ENCODE measurements around the gene MAGI3.
"Not testable (repeated sequence)": the region's sequence is repeated elsewhere in the genome, so short reads cannot be mapped to it uniquely, and the experiment has no call there.

The MAGI3 gene

DNA sequence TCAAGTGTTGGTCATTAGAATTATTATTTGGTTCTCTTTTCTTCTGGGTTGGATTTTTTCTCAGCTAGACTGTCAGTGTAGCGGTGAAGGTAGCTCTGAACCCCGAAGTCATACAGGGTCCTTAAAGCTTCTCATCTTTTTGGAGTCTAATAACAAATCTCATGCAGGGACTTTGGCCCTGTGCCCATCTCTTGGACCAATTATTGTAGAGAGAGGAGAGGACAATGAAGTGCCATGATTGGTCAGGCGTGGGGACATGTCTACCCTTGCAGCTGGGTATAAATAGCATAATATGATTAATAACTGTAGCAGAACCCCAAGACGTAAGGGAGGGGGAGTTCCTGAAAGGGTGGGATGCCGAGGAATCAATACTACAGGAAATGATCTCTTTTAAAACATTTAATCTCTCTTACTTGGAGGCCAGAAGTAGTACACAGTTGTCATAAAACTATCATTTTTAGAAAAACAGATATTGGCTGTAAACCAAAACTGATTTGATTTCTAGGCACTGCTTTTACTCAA, 8.8 kb downstream of the MAGI3 start:
- DNase-seq (ENCODE audit: low read depth), result no peak

DNA sequence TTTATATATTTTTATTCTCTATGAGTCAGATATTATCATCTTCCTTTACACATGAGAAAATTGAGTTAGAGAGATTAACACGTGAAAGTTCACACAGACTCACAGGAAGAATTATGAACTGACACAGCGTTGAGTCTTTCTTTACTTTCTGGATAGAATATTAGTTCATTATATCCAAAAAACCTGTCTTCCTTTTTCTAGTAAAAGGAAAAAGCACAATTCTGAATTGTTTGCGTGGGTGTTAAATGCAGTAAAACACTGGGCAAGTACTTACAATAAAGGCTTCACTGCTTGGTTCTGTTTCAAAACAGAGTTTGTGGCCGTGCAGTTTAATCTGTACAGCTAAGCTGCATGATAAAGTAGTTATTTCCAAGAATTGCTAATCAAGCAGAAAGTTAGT, 10.8 kb downstream of the MAGI3 start:
- no peak for DNase-seq (ENCODE audit: low read depth)

DNA sequence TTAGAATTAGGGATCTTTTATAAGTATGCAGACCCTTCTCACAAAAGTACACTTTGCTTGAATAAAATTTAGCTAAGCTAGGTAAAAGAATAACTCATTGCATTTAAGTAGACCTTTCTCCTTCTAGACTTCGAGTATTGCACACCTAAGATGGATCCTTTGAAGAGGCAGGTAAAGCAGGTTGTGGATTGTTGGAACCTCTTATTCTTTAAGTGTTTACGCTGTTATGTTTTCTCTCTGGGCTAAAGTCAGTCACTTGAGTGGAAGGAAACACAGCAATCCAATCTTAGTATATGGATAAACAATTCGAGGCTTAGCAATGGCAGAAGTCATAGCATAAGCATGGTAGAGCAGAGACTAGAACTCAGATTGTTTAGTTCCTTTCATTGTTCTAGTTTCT, 11.4 kb downstream of the MAGI3 start:
- no peak for DNase-seq (ENCODE audit: low read depth)

DNA sequence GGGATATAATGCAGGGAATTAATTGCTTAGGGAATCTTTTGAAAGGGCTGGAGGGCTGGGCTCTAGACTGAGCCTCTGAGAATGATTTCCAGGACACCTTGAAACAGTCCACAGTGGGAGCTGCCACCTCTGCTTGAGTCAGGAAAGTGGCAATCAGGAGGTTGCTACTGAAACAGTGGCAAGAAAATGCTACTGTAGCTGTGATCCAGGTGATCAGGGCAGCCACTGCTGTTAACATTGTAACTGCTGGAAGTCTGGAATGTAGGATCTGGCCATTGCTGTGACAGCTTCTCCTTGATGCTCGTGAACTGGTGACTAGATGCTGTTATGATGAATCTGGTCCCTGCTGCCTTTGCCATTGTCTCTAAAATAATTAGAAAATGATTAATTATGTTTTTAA, 12.8 kb downstream of the MAGI3 start:
- DNase-seq (ENCODE audit: low read depth), result no peak

DNA sequence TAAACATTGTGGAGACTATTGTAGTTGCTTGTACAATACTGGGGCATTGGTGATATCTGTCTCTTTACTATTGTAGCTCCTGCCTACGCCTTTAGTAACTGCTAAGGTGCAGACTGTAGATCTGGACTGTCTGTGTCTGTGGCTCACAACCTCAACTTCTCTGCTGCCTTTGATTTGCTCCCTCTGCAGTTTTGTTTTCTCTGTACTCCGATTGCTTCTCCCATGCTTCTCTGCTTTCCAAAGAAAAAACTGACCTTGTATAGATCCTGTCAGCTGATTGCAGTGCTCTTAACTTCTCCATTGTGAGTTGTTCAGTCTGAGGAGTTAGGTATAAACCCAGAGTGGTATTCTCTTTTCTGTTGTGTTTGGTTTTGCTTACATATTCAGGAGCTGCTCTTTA, 15.3 kb downstream of the MAGI3 start:
- DNase-seq (ENCODE audit: low read depth), result no peak

DNA sequence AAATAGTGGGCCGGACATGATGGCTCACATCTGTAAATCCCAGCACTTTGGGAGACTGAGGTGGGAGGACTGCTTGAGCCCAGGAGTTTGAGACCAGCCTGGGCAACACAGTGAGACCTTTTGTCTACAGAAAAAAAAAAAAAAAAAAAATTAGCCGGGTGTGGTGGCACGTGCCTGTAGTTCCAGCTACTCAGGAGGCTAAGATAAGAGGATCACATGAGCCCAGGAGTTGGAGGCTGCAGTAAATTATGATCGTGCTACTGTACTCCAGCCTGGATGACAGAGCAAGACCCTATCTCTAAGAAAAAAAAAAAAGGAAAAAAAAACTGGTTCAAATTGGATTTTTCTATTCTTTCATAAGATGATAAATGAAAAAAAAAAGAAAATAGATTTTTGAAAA, 15.8 kb downstream of the MAGI3 start:
- not testable (repeated sequence) for DNase-seq (ENCODE audit: low read depth)

DNA sequence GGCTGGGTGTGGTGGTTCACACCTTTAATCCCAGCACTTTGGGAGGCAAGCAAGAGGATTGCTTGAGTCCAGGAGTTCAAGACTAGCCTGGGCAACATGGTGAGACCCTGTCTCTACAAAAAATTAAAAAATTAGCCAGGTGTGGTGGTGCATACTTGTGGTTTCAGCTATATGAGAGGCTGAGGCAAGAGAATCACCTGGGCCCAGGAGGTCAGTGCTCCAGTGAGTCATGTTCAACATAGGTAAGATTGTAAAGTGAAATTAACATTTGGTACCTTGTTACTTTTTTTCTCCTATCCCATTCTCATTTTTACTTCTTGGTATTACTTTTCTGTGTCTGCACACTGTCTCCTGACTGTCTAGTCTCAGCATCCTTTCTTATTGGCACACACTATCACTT, 19.0 kb downstream of the MAGI3 start:
- DNase-seq (ENCODE audit: low read depth), result no peak

DNA sequence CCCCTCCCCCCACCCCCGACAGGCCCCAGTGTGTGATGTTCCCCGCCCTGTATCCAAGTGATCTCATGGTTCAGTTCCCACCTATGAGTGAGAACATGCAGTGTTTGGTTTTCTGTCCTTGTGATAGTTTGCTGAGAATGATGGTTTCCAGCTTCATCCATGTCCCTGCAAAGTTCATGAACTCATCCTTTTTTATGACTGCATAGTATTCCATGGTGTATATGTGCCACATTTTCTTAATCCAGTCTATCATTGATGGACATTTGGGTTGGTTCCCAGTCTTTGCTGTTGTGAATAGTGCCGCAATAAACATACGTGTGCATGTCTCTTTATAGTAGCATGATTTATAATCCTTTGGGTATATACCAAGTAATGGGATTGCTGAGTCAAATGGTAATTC, 21.7 kb downstream of the MAGI3 start:
- not testable (repeated sequence) for DNase-seq (ENCODE audit: low read depth)

DNA sequence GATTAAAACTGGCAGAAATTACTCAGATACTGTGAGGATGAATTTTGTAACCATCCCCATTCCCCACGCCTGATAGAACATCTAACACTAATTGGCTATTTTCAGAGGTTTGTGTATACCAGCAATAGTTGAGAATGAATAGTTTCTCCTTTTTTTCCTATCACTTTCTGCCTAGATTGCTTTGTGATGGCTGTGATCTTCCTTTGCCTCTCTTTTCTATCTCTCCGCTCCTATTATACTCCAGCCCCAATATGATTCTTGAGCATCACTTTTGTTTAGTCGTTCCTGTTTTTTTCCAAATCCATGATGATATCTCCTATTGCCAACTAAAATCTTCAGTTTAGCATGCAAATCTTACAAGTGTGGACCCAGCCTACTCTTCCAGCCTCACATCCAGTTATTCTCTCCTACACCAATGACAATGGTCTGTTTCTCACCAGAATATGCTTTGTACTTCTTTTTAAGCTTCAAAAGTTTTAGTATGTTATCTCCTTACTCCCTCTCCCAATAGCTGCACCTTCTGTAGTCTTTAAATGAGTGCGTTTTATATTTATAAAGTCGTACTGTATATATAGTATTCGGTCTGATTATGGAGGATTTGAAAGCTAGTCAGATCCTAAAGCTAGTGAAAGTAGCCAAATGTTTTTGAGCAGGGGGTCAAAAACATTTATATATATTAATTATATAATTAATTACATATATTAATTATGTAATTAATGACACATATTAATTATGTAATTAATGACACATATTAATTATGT, 25.2 kb downstream of the MAGI3 start:
- no peak for DNase-seq (ENCODE audit: low read depth)

DNA sequence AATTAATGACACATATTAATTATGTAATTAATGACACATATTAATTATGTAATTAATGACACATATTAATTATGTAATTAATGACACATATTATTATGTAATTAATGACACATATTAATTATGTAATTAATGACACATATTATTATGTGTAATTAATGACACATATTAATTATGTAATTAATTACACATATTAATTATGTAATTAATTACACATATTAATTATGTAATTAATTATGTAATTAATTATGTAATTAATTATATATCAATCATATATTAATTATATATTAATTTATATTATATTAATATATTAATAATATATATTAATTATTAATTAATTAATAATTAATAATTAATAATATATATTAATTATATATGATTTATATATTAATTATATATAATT, 25.8 kb downstream of the MAGI3 start:
- not testable (repeated sequence) for DNase-seq (ENCODE audit: low read depth)

DNA sequence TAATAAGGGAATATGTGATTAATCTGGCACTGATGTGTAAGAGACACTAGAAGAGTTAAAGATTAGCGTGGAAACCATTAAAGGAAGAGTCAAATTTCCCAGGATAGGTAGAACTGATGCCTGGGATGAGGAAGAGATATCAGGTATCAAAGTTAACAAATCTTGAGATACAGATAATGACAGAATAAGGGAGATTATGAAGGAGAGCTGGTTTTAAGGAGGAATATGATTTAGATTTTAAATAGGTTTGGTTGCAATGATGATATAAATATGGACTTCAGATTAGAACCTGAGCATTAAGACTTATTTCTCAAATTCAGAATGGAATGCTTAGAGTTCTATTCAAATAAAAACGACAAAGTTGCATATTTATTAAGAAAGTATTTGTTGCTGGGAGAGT, 26.2 kb downstream of the MAGI3 start:
- no peak for DNase-seq (ENCODE audit: low read depth)

DNA sequence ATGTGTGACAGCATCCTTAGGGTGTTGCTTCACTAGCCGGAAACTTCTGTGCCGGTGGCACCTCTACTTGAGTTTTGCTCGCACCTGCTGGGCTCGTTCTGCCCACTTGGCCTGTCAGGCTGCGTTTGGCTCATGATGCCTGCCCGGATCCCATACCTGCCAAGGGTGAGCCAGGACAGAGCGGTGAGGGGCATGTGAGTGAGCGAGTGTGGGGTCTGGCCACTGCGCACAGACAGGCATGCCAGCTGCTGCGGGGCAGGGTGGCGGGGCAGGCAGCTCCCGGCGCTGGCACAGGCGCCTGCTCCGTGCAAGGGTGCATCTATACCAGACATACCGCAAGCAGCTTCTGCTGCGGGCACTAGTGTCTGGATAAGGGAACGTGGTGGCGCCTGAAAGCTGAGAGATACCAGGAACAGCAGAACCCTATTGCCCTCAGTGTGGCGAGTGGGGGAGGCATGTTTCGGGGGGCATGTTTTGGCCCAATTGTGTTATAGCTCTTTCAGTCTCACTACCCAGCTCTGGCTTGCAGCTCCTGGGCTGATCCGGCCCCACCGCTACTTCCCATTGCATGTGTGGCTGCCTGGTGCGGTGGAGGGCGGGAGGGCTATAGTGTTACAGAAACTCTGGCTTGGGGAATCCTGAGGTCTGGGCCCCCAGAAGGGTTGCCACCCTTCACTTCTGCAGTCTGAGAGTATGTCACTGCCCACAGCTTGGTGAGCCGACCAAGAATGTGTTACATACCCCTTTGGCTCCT, 32.2 kb downstream of the MAGI3 start:
- DNase-seq (ENCODE audit: low read depth), result no peak

DNA sequence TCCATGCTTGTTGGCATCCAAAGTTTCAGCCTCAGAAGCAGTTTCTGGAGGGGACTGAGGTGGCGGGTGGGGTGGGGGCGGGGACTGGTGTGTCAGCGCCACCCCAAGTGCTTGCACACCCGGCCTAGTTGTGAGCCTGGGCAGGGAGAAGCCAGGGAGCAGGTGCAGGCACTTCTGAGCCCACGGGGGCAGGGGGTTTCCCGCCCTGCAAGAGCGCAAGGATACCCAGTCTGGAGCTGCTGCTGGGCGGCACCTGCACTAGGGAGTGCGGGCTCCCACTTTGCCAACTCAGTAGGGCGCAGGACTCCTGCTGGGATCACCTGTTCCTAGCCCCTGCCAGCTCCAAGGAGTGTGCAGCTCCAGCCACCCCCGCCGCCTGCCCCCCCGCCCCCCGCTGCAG, 33.5 kb downstream of the MAGI3 start:
- no peak for DNase-seq (ENCODE audit: low read depth)

DNA sequence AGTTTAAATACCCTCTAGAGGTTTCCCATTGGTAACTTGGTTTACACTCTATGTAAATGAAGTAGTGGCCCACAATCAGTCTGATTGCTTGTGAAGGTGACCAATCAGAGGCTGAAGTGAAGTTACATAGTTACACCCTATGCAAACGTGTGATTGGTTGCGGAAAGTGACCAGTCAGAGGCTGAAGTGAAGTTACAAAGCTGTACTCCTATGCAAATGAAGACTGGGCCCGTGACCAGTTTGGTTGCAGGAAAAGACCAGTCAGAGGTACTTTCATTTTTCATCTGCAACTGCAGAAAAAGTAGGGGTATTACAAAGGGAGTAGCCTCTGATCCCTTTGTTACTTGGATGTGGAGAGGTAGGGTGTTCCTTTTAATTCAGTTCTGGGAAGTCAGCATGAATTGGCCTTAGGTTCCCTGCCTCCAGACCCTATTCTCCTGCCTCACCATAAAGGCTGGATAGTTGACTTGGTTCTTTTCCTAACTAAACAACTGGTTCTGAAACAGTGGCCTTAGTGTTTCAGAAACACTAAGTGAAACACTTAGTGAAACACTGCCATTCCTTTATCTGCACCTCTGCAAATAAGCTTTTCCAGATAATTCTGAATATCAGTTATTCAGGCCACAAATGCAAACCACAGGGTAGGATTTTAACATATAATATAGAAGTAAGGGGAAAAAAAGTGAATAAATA, 39.3 kb downstream of the MAGI3 start:
- DNase-seq (ENCODE audit: low read depth), result no peak

DNA sequence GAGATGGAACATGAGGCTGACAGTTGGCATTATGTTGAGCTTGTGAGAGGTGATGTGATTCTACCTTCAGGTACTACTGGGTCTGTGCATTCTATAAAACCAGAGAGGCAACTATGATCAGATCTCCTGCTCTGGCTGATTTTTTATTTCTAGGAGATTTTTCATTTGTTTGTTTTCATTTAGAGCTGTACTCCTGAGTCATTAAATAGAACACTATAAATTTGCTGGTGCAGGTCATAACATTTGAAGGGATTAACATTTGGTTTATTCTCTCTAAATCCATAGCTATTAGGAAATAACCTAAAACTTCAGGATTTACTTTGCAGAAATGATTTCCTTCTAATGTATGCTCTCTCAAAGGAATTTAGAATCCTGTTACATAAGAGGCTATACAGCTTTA, 42.9 kb downstream of the MAGI3 start:
- DNase-seq (ENCODE audit: low read depth), result no peak

DNA sequence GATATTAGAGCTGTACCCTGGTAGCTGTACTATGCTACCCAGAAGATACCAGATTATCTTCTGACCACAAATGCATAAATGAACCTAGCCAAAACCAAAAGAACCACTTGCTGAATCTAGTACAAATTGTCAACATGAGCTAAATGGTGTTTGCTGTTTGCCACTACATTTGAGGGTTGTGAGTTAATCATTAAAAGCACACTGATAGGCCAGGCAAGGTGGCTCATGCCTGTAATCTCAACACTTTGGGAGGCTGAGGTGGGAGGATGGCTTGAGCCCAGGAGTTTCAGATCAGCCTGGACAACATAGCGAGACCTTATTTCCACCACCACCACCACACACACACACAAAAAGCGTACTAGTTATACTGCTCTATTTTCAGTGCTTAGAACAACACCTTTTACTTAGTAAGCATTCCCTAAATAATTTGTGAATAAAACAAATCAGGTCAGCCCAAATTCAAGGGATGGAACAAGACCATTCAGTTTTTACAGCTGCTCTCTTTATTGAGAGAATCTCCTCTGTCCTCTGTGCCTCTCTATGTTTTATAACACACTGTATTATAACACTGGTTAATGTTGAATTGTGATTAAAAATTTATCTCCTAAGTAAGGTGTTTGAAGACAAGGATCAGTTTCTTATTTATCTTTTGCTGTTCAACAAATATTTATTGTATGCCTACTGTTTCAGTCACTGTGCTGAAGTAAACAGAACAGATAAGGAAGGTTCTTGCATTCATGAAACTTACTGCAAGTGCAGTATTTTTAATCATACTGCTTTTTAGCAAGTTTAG, 44.0 kb downstream of the MAGI3 start:
- DNase-seq (ENCODE audit: low read depth), result no peak

DNA sequence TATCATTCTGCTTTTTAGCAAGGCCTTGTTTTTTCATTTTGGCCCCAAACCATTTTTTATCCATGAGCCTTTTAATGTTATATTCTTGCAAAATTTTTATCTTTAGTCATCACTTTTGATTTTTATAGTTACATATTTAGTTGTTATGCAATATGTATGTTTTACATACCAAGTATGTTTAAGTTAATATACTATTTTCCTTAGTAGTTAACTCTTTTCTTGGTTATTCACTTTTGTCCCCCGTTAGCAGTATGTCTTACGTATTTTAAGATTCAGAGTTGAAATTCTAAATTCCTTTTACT, 44.5 kb downstream of the MAGI3 start:
- no peak for DNase-seq (ENCODE audit: low read depth)

DNA sequence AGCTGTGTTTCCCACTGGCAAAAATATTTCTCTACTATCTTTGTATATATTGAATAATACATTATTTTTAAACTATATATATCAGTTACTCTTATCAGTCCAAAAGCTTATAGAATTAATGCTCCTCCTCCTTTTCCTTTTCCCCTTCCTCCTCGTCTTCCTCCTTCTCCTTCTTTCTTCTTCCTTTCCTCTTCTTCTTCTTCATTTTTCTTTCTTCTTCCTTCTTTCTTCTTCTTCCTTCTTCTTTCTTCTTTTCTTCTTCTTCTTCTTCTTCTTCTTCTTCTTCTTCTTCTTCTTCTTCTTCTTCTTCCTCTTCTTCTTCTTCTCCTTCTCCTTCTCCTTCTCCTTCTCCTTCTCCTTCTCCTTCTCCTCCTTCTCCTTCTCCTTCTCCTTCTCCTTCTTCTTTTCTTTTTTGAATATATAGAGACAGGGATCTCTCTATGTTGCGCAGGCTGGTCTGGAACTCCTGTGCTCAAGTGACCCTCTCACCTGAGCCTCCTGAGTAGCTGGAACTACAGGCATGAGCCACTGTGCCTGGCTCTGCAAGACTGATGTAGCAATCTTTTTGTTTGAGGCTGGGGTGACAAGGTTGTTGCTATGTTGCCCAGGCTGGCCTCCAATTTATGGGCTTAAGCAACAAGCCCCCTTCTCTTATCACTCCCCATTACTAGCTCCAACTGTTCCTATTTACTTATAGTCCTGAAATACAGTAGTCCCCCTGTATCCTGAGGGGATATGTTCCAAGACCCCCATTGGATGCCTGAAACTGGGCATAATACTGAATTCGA, 47.4 kb downstream of the MAGI3 start:
- no peak for DNase-seq (ENCODE audit: low read depth)

DNA sequence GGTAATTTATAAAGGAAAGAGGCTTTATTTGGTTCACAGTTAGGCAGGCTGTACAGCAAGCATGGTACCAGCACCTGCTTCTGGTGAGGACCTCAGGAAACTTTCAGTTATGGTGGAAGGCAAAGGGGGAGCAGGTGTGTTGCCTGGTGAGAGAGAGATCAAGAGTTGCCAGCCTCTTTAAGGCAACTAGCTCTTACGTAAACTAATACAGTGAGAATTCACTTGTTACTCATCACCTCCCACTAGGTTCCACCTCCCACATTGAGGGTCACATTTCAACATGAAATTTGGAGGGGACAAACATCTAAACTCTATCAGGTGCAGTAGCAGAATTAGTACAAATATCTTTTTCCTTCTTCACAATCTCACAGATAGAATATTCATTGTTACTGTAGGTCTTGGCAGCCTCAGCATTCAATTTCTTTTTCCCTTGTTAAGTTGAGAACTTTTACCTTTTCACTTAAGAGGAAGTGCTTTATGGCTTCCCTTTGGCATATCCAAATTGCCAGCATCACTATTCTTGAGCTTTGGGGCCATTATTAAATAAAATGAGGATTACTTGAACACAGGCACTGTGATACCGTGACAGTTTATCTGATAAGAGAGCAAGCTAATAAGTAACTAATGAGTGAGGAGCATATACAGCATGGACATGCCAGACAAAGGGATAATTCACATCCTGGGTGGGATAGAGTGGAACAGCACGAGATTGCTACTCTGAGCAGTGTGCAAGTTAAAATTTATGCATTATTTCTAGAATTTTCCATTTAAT, 48.4 kb downstream of the MAGI3 start:
- DNase-seq (ENCODE audit: low read depth), result no peak

DNA sequence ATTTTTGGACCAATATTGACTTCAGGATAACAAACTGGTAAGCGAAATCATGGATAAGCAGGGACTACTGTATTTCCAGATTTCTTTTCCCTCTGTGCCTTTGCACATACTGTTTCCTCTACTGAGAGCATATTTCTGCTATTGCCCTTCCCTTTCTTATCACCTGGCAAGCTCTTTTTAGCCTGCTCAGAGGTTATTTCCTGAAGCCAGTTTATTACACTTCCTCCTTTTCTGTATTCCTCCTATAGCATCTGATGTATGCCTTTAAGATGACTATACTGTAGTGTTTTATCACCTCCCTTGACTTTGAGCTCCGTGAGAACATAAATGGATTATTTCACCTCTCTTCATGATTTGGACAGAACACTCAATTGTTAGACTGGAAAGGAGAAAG, 49.0 kb downstream of the MAGI3 start:
- no peak for DNase-seq (ENCODE audit: low read depth)

DNA sequence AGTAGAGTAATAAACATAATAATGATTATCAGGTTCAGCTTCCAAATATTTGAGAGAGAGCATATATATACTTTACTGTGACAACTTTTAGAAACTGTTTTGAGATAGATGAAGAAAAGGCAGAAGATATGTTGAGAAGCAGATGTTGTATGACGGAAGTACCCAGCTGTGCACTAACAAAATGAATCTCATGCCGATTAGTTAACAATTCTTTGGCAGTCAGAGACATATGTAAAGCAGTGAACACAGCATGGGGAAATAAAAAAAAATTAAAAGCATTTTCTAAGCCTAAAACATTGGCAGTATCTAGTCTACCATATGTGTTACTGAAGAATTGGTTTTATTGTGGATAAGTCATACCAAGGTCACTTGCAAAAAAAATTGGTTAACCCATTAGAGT, 51.8 kb downstream of the MAGI3 start:
- no peak for DNase-seq (ENCODE audit: low read depth)

Measured in T follicular helper cell (primary cell).